HUES6 (cell line): Measurements from ENCODE around the gene IL1F10.

Source experiments
- H3K27ac ChIP-seq: 2 replicates; pipeline ENCODE4 v1.7.0; 2013; ENCODE audit warnings: low read depth, mild to moderate bottlenecking, low read length, inconsistent platforms
- H3K27me3 ChIP-seq: 2 replicates; pipeline ENCODE4 v1.6.1; 2013; ENCODE audit warnings: low read length; ENCODE audit not compliant: control insufficient read depth, insufficient read depth
- H3K36me3 ChIP-seq: 2 replicates; pipeline ENCODE4 v1.6.1; 2013; ENCODE audit warnings: low read length; ENCODE audit not compliant: control insufficient read depth, insufficient read depth
- H3K4me1 ChIP-seq: 2 replicates; pipeline ENCODE4 v1.6.1; 2013; ENCODE audit warnings: low read length; ENCODE audit not compliant: control insufficient read depth, insufficient read depth
- H3K4me3 ChIP-seq: 2 replicates; pipeline ENCODE4 v1.5.1; 2013; ENCODE audit warnings: low read depth, low read length
- H3K9ac ChIP-seq: one replicate; pipeline ENCODE4 v1.6.1; 2013; ENCODE audit warnings: mild to moderate bottlenecking, low read length
- H3K9me3 ChIP-seq: 2 replicates; pipeline ENCODE4 v1.6.1; 2013; ENCODE audit warnings: low read depth, low read length; ENCODE audit not compliant: control insufficient read depth, insufficient read depth

Gene IL1F10, protein sequence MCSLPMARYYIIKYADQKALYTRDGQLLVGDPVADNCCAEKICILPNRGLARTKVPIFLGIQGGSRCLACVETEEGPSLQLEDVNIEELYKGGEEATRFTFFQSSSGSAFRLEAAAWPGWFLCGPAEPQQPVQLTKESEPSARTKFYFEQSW

DNA sequence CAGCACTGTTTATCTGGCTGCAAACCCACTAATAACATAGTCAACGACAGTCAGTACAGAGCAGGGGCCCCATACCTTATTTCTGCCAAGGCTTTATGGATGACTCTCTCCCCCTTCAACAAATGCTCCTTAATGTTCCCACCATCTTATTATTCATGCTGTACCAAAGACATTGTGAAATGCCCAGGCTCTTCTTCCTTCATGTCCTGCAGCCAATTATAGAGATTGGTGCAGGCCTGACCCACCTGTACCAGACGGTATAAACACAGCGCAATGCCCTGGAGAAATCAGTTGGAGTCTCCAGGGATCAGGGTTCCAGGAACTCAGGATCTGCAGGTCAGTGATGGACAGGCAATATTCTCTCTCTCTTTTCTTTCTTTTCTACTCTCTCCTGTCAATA lies at the start of gene IL1F10:
Gene IL1F10, plus strand, starts transcription at position 290 of the 400 bp plus-strand sequence. CDS start 4,769 bp downstream, outside the sequence.
- H3K9ac ChIP-seq = no peak within 1 kb of the TSS
- H3K36me3 ChIP-seq = no peaks in the 10 kb centered on the region
- H3K4me3 ChIP-seq = no peak within 1 kb of the TSS
- H3K27me3 ChIP-seq = 0 out of 2 replicates have a peak, but pooled peaks cover 4% of the 10 kb centered on the region
- H3K4me1 ChIP-seq = peaks cover 4% of the 10 kb centered on the region; the same call in 1 of the 2 replicates
- H3K9me3 ChIP-seq = no peaks in the 10 kb centered on the region
- H3K27ac ChIP-seq = no peak within 1 kb of the TSS

DNA sequence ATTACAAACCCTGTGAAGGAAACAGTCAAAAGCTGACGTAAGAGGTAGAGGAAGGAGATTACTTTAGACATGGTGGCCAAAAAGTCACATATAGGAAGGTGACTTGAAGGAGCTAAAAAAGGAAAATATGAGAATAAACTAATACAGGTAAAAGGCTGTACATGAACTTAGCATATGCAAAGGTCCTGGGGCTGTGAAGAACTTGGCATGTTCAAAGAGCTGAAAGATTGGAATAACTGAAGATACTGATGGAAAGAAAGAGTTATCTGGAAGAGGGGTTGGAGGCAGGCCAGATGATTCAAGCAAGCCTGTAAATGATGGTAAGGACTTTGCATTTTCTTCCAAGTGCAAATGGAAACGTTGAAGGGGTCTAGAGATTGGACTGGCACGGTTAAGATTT lies 49.3 kb upstream of the IL1F10 start:
- H3K9me3 ChIP-seq = 0 out of 2 replicates have a peak, but pooled peaks cover 6% of the 10 kb centered on the region
- H3K4me3 ChIP-seq = no peak overlapping the region
- H3K9ac ChIP-seq = no peak overlapping the region
- no peak overlapping the region for H3K27ac ChIP-seq
- peaks cover 33% of the 10 kb centered on the region; the same call in 1 of the 2 replicates for H3K27me3 ChIP-seq
- H3K4me1 ChIP-seq = no peaks in the 10 kb centered on the region
- H3K36me3 ChIP-seq = no peaks in the 10 kb centered on the region

DNA sequence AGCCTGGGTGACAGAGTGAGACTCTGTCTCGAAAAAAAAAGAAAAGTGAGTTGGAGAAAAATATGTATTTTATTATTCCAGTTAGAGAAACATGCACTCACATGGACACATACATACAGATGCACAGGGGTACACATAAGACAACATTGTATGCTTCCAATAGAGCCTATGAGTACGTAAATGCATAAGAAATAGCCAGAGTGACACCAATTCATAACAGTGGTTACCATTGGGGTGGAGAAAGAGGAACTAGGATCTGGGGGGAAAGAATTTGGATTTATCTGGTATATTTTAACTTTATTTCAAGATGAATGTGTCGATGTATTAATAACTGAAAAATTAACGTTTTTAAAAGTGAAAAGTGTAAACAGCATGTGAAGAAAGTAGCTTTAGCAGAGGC lies 46.5 kb upstream of the IL1F10 start:
- H3K9ac ChIP-seq = no peak overlapping the region
- H3K36me3 ChIP-seq = no peaks in the 10 kb centered on the region
- H3K27ac ChIP-seq = no peak overlapping the region
- H3K9me3 ChIP-seq = 0 out of 2 replicates have a peak, but pooled peaks cover 6% of the 10 kb centered on the region
- H3K4me1 ChIP-seq = no peaks in the 10 kb centered on the region
- H3K4me3 ChIP-seq = no peak overlapping the region
- peaks cover 35% of the 10 kb centered on the region; the same call in 1 of the 2 replicates for H3K27me3 ChIP-seq

DNA sequence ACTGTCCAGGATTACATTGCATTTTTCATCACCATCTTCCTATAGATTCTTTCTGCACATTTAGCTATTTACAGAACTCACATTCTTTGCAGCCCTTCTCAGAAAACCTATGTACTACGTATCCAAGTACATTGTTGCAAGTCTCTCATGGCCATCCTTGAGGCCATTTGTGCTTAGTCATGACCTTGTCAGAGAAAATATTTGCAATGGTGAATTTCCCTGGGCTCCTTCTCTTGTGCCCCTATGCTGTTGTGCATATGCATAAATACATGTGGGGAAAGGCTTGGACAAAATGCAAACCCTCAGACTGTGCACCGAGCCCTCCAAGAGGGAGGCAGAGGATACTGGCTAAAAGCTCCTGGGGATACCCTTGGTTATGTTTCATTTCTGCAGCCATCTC lies 43.0 kb upstream of the IL1F10 start:
- H3K36me3 ChIP-seq = no peaks in the 10 kb centered on the region
- H3K9ac ChIP-seq = no peak overlapping the region
- H3K4me3 ChIP-seq = no peak overlapping the region
- H3K9me3 ChIP-seq = no peaks in the 10 kb centered on the region
- H3K27me3 ChIP-seq = peaks cover 29% of the 10 kb centered on the region; the same call in 1 of the 2 replicates
- no peaks in the 10 kb centered on the region; the same call in 1 of the 2 replicates for H3K4me1 ChIP-seq
- no peak overlapping the region for H3K27ac ChIP-seq

DNA sequence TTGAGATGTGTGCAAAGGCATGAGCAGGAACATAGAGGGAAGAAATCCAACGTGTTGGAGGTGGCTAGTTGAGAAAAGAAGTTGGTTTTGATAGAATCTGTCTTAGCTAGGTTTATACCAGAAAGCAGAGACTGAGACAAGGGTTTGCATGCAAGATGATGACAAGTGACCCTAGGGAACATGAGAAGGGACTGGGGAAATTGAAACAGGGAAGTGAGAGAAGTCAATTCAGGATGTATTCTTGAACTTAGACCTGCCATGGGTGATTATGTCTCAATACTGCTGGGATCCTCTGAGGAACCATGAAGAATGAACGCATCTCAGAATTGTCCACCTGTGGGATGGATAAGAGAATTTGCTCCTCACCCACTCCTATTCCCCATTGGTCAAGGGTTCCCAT lies 42.0 kb upstream of the IL1F10 start:
- no peak overlapping the region for H3K4me3 ChIP-seq

DNA sequence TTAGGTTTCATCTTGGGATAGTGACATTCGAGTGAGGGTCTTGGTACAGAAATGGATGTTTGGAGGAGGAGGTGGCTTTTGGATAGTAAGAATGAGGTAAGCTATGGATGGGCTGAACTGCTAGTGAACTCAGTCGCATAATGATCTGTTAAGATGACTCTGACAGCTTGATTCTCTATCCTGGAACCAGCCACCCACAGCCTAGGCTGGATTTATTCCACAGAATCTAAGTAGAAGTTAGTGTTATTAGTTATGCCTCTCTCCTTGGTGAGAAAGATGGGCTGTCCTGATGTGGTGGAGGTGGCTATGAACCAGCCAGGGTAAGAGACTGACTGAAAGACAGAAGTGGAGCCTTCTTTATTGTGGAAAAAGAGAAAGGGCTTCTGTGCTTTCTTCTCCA lies 40.1 kb upstream of the IL1F10 start:
- H3K4me3 ChIP-seq = no peak overlapping the region

More for the DNA sequence above, 42.0 kb upstream of the IL1F10 start:
- Histone ChIP-seq H3K9ac (no peak overlapping the region), H3K9me3 (no peaks in the 10 kb centered on the region), H3K27me3 (peaks cover 29% of the 10 kb centered on the region; the same call in 1 of the 2 replicates), H3K4me1 (no peaks in the 10 kb centered on the region; the same call in 1 of the 2 replicates), H3K36me3 (no peaks in the 10 kb centered on the region), H3K27ac (no peak overlapping the region)

DNA sequence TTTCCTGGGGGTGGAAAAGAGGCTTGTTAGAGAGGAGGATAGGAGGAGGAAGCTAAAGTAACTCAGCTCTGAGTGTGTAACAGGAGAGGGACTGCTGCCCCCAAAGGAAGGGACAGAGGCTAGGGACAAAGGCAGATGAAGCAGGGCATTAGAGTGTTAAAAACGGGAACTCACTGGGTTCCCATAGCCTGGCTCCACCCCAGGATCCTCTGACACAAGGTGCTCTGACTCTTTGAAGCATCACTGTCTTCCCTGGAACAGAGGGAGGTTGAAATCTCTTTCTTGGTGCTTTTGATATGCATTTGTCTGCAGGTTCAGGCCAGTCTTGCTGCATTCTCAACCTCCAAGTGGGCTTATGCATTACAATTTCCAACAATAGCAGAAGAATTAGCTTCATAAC lies 39.7 kb upstream of the IL1F10 start:
- Histone ChIP-seq H3K4me3 (no peak overlapping the region), H3K36me3 (no peaks in the 10 kb centered on the region), H3K9me3 (no peaks in the 10 kb centered on the region), H3K27me3 (peaks cover 22% of the 10 kb centered on the region; the same call in 1 of the 2 replicates), H3K27ac (no peak overlapping the region), H3K4me1 (no peaks in the 10 kb centered on the region; the same call in 1 of the 2 replicates), H3K9ac (no peak overlapping the region)

More for the DNA sequence above, 40.1 kb upstream of the IL1F10 start:
- Histone ChIP-seq H3K27me3 (peaks cover 26% of the 10 kb centered on the region; the same call in 1 of the 2 replicates), H3K27ac (no peak overlapping the region), H3K4me1 (no peaks in the 10 kb centered on the region; the same call in 1 of the 2 replicates), H3K9ac (no peak overlapping the region), H3K36me3 (no peaks in the 10 kb centered on the region), H3K9me3 (no peaks in the 10 kb centered on the region)

DNA sequence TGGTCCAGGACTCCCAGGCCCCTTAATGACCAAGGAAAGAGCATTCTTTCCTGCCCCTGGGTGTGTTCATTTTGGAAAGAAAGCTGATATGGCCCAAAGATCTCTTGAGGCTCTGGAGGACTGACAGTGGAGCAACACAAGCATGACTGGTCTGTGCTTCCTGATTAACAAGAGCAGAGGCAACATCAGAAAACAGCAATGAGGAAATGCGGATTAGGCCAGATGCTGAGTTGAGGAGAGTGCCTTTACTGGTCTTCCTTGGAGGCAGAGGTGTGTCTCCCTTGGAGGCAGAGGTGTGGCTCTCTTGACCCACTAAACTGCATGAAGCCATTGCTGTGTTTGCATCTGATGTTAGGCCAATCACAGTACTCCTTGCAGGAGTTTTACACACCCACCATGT lies 35.0 kb upstream of the IL1F10 start:
- Histone ChIP-seq H3K4me3 (no peak overlapping the region), H3K4me1 (no peaks in the 10 kb centered on the region; the same call in 1 of the 2 replicates), H3K36me3 (no peaks in the 10 kb centered on the region), H3K9me3 (no peaks in the 10 kb centered on the region), H3K9ac (no peak overlapping the region), H3K27me3 (peaks cover 3% of the 10 kb centered on the region; the same call in 1 of the 2 replicates), H3K27ac (no peak overlapping the region)

DNA sequence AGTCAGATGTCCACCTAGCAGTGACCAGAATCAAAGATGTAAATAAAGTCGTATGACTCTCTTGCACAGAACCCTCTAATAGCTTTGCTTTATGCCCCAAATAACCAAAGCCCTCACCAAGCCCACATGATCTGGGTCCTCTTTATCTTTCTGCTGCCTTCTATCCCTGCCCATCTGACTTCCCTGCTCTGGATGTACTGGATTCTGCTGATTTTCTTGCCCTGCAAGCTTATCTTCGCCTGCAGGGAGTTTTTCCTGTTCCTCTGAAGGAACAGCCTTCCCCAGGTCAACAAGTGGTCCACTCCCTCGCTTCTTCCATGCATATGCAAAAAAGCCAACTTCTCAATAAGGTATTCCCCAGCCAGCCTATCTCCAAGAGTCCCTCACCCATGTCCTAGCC lies 33.8 kb upstream of the IL1F10 start:
- no peaks in the 10 kb centered on the region for H3K4me1 ChIP-seq
- H3K36me3 ChIP-seq = no peaks in the 10 kb centered on the region
- peaks cover 8% of the 10 kb centered on the region; the same call in 1 of the 2 replicates for H3K27me3 ChIP-seq
- H3K9me3 ChIP-seq = no peaks in the 10 kb centered on the region
- no peak overlapping the region for H3K4me3 ChIP-seq
- no peak overlapping the region for H3K9ac ChIP-seq
- no peak overlapping the region for H3K27ac ChIP-seq

DNA sequence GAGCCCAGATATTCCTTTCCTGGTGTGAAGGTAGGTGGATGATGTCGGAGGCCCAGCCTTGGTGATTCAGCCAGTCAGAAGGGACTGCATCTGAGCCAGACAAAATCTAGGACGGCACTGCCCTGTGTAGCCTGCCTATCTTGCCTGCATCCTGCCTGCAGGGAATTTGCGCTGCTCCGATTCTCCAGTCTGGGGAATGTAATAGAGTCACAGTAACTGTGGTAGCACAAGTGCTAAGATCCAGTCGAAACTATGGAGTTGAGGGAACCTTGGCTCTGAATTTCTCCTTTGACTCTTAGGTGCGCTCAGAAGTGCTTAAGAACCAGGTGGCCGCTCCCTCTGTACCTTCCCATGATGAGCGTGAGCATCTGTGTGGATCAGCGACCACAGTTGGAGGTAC lies 31.0 kb upstream of the IL1F10 start:
- Histone ChIP-seq H3K27ac (no peak overlapping the region), H3K4me1 (no peaks in the 10 kb centered on the region), H3K36me3 (no peaks in the 10 kb centered on the region), H3K9ac (no peak overlapping the region), H3K4me3 (no peak overlapping the region), H3K9me3 (no peaks in the 10 kb centered on the region), H3K27me3 (peaks cover 4% of the 10 kb centered on the region; the same call in 1 of the 2 replicates)

DNA sequence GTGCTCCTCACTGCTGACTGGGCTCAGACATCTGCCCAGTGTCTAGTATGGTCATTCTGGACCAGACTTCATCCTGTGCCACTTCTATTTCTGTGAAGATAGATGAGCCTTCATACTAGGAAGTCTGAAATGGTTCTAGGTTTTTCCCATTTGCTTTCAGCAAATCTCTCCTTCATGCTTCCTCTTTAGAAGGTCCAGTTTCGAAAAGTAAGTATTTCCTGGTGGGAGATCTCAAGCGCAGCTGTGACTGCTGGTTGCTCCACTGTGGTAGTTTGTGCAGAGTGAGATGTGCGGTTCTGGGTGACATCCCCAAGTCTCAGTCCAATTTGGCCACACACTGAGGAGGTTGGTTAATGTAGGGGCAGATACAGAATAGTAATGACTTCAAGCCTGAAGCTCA lies 29.5 kb upstream of the IL1F10 start:
- Histone ChIP-seq H3K4me1 (no peaks in the 10 kb centered on the region), H3K27ac (no peak overlapping the region), H3K9ac (no peak overlapping the region), H3K4me3 (no peak overlapping the region), H3K27me3 (peaks cover 4% of the 10 kb centered on the region; the same call in 1 of the 2 replicates), H3K9me3 (no peaks in the 10 kb centered on the region), H3K36me3 (no peaks in the 10 kb centered on the region)
